ENCODE results near the gene SELPLG.
"Not testable (repeated sequence)": the region's sequence is repeated elsewhere in the genome, so short reads cannot be mapped to it uniquely, and the experiment has no call there.

Gene SELPLG

GRCh38 chr12:108656247-108656646, 22.6 kb upstream of the SELPLG start:
- not testable (repeated sequence) for DNase-seq (ENCODE audit: low read depth in 4 of 4, low spot score in 1 of 4)

- not testable (repeated sequence) for DNase-seq (ENCODE audit: low read depth in 4 of 4, low spot score in 1 of 4)
Observed at GRCh38 chr12:108655812-108656175, 22.1 kb upstream of the SELPLG start.

DNA sequence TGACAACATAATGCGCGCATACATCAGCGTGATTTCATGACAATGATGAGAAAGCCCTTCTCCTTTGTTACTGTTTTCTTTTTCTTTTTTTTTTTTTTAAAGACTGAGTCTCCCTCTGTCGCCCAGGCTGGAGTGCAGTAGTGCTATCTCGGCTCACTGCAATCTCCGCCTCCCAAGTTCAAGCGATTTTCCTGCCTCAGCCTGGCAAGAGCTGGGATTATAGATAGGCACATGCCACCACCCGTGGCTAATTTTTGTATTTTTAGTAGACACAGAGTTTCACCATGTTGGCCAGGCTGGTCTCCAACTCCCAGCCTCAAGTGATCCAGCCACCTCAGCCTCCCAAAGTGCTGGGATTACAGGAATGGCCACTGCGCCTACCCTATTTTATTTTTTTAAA, 20.9 kb upstream of the SELPLG start:
- not testable (repeated sequence) for DNase-seq (ENCODE audit: low read depth in 4 of 4, low spot score in 1 of 4)

- DNase-seq (ENCODE audit: low read depth in 4 of 4, low spot score in 1 of 4), result no peak
Observed at GRCh38 chr12:108653922-108654321, 20.2 kb upstream of the SELPLG start.

- DNase-seq (ENCODE audit: low read depth in 4 of 4, low spot score in 1 of 4), result no peak
Observed at GRCh38 chr12:108653082-108653516, 19.4 kb upstream of the SELPLG start.

- no peak for DNase-seq (ENCODE audit: low read depth in 4 of 4, low spot score in 1 of 4)
Observed at GRCh38 chr12:108650083-108650482, 16.4 kb upstream of the SELPLG start.

DNA sequence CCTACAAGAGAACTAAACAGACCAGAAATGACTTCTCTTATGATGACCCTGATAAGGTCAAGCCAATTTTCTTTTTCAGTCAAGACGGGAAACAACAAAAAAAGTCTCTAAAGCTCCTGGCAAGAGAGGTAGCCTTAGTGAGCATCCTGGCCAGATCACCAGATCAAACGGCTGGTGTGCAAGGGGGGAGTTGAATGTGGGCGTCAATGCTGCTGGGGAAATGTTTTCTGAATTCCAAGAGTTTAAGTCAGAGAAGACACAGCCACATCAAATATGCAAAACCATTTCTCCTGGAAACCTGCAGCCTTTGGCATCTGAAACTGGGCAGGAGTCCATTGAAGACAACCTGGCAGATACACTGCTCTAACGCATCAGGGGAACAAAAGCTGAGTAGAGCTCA, 16.0 kb upstream of the SELPLG start:
- no peak for DNase-seq (ENCODE audit: low read depth in 4 of 4, low spot score in 1 of 4)

GRCh38 chr12:108649126-108649525, 15.4 kb upstream of the SELPLG start:
- DNase-seq (ENCODE audit: low read depth in 4 of 4, low spot score in 1 of 4), result no peak

GRCh38 chr12:108648371-108648770, 14.7 kb upstream of the SELPLG start:
- no peak for DNase-seq (ENCODE audit: low read depth in 4 of 4, low spot score in 1 of 4)

- DNase-seq (ENCODE audit: low read depth in 4 of 4, low spot score in 1 of 4), result no peak
Observed at GRCh38 chr12:108647585-108648287, 14.0 kb upstream of the SELPLG start.

GRCh38 chr12:108646600-108647579, 13.2 kb upstream of the SELPLG start:
- no peak for DNase-seq (ENCODE audit: low read depth in 4 of 4, low spot score in 1 of 4)

DNA sequence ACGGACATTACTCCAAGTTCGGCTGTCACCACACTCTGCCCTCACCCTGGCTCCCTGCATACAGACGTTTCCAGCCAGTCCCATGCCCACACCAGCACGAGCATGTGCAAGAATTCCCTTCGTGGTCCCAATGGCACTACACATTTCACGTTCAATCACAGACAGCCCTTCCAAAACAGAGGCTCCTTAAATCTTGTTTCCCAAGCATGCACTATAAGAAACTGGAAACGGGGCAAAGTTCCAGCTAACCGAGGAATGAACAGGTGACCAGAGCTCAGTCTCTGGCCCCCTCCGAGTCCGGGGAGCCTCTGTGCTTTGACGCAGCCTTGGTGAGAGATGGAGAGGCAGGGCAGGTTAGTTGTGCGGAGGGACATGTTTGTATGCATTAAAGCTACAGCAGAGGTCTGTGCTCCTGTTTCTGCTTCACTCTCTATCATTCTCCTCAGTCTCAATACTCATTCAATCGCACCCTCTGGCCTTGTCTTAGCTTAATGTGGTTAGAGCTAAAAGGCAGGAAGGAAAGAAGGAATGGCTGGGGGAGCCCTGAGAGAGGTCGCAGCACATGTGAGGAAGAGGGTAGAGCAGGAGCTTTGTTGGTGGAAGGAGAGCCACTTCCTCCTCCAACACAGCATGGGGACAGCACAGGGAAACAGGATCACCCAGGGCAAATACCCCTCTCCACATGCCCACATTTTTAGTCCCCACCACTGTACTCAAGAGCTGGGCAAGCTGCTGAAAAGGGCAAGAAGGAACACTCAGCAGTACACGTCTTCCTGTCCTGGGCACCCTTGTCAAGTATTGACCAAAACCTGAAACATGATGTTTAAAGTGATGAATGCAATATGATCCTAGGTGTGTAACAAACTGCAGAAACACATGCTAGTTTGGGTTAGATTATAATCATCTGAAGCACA, 12.2 kb upstream of the SELPLG start:
- DNase-seq (ENCODE audit: low read depth in 4 of 4, low spot score in 1 of 4), result no peak

- DNase-seq (ENCODE audit: low read depth in 4 of 4, low spot score in 1 of 4), result no peak
Observed at GRCh38 chr12:108644811-108645120, 11.1 kb upstream of the SELPLG start.

DNA sequence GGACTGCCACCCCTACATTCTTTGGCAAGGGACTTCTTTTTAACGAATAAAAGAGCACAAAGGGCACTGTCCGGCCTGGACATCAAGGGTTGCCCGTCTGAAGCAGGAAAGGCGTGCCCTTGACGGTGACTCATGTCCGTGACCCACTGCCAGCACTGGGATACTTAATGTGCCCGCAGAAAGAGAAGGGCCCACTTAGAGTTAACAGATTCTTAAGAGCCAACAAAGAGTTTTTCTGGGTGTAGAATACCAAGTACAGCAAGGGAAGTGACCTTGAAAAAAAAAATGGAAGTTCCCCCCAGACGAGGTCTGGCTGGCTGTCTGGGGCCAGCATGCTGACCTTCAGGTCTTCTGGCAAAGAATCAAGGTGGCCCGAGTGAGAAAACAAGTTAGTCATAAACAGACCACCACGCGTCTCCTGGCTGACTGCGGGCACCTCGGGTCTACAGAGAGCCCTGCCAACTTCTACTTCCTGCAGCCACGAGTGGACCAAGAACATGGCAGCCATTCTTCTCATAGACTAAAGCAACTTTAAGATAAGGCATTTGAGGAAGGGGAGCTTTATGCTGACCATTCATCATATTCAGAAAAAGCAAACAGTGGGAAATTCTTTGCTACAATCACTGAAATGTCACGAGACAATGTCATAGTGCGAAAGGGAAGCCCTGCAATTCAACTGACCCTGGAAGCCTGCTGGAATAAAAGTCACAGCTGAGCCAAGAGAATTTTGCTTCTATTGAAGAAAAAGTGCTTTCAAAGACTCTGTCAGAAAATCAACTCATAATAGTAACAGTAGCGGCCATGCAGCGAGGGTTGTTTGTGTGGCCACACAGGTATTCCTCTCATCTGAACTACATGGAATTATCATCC, 10.5 kb upstream of the SELPLG start:
- DNase-seq (ENCODE audit: low read depth in 4 of 4, low spot score in 1 of 4), result no peak

- no peak for DNase-seq (ENCODE audit: low read depth in 4 of 4, low spot score in 1 of 4)
Observed at GRCh38 chr12:108642899-108643654, 9.4 kb upstream of the SELPLG start.

DNA sequence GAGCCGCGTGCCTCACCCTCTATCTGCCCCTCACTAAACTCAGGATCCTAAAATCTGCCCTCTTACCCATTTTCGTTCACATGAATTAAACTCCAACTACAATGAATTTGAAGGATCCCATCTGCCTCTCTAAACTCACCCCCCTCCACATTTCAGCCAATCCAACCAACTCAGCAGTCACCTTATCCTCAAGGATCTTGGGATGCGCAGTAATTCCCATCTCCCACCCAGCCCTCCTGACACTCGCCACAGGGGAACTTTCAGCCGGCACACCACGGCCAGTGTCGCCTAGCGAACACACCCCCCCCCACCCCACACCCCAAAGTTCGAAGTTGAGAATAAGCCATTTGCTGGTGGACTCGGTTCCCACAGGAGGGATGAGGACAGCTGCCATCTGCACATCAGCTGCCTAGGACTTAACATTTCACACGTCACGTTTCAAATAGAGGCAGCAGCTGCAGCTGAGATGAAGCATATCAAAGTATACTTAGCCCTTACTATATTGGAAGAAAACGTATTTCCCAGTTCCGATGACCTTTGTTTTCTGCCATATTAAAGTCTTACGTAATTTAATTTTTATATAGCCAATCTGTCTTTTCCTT, 8.7 kb upstream of the SELPLG start:
- no peak for DNase-seq (ENCODE audit: low read depth in 4 of 4, low spot score in 1 of 4)

DNA sequence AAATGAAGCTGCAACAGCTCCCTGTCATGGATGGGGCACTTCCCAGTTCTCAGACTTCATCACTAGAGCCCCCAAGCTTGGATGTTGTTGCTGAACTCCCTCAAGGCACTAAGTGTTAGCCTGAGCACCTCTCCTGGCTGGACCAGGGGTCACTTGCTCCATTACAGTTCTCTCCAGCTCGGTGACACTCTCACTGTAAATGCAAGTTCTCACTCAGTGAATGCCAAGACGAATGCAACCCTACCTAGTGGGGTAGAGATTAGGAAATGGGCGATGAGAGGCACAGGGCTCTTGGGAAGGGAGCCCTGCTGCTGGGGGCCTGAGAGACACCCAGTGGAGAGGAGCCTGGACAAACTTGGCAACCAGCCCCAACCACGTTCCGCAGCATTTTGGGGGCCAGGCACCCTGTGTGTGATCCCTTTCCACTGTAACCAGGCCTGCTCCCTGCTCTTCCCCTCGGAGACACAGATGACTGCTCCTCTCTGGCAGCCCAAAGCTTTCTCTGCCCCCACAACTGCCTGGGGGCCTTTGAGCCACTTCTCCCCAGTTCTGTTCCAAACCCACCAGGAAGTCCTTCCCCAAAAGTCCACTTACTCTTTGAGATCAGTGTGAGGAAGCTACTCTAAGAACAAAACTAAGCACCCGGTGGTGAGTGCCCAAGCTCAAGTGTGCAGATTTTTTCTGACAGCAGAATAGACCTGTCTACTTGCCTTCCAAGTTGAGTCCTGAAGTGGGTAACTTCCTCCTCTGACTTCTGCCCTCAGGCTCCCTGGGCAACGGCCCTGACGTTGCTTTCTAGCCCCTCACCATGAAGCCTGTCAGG, 8.0 kb upstream of the SELPLG start:
- no peak for DNase-seq (ENCODE audit: low read depth in 4 of 4, low spot score in 1 of 4)

- DNase-seq (ENCODE audit: low read depth in 4 of 4, low spot score in 1 of 4), result no peak
Observed at GRCh38 chr12:108640802-108641445, 7.2 kb upstream of the SELPLG start.

Data from stimulated activated CD4-positive, alpha-beta T cell treated with anti-CD3 and anti-CD28 coated beads, Interleukin-1b, Interleukin-23, amount 100 ng/mL, for 24 hours (primary cell).